ENCODE results near the gene ARPC5.

DNA sequence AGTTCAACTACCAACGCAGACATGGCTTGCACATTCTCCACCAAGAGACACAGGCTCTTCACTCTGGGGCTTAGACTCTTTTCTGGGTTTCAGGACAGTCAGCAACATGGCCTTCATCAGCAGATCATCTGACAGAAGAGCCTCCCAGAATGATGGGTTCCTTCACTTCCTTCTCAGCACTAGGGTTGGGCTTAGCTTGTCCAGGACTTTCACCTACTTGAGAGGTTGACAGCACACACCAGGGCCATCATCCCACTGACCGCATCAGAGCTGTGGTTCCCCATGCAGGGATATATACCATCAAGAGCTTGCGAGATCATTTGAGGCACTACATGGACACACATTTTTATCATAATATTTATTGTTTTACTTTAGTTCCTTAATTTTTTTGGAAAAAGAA lies 34.9 kb downstream of the ARPC5 start:
- TF ChIP-seq, protein P1, sequence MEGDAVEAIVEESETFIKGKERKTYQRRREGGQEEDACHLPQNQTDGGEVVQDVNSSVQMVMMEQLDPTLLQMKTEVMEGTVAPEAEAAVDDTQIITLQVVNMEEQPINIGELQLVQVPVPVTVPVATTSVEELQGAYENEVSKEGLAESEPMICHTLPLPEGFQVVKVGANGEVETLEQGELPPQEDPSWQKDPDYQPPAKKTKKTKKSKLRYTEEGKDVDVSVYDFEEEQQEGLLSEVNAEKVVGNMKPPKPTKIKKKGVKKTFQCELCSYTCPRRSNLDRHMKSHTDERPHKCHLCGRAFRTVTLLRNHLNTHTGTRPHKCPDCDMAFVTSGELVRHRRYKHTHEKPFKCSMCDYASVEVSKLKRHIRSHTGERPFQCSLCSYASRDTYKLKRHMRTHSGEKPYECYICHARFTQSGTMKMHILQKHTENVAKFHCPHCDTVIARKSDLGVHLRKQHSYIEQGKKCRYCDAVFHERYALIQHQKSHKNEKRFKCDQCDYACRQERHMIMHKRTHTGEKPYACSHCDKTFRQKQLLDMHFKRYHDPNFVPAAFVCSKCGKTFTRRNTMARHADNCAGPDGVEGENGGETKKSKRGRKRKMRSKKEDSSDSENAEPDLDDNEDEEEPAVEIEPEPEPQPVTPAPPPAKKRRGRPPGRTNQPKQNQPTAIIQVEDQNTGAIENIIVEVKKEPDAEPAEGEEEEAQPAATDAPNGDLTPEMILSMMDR (IDR thresholded peaks at IDR 0.05) = no peak
- no peak for TF ChIP-seq POLR2AphosphoS5 (IDR thresholded peaks at IDR 0.05)
